BJ (cell line): ENCODE results near the gene ALAS1. TPM values are rescaled to one million over a fixed set of nuclear protein-coding genes. Genes with fewer than 3 reads are reported as not detected.

Experiments used
- CTCF ChIA-PET: fragments of 350-600 bp; formaldehyde crosslinking; extraction: SDS; loops from one replicate; lab custom pipeline; 2021; ENCODE audit warnings: antibody characterized with exemption, inconsistent platforms; lab: Yijun Ruan, JAX
- POLR2A ChIA-PET: fragments of 300-600 bp; sonication (Branson Sonifier 250); formaldehyde crosslinking; extraction: SDS; loops from one replicate; lab custom pipeline; 2021; ENCODE audit warnings: antibody characterized with exemption; lab: Charles Lee
- DNase-seq: peaks from one replicate; pipeline ENCODE4 v3.0.0-alpha.2; 2011; ENCODE audit warnings: low read depth
- H3K27me3 ChIP-seq: 2 replicates; pipeline ENCODE4 v1.6.0; 2011; ENCODE audit warnings: low read length; ENCODE audit not compliant: control insufficient read depth, insufficient read depth
- H3K36me3 ChIP-seq: 2 replicates; pipeline ENCODE4 v1.5.1; 2011; ENCODE audit warnings: low read length; ENCODE audit not compliant: control insufficient read depth, insufficient read depth
- H3K4me3 ChIP-seq: 2 replicates; pipeline ENCODE4 v1.5.1; 2011; ENCODE audit warnings: low read depth, mild to moderate bottlenecking, control low read depth, low read length
- polyA plus RNA-seq: library from polyadenylated mRNA; depleted of rRNA; stranded (reverse); fragments of >200 nt; gene quantifications from 2 replicates; pipeline ENCODE4 v1.2.3, GENCODE V29; 2011
- TF ChIP-seq, protein P1 (sequence below): IDR thresholded peaks from 2 replicates; pipeline ENCODE4 v1.5.1; 2011; ENCODE audit warnings: low read depth, mild to moderate bottlenecking, control low read depth, inconsistent platforms, low read length, moderate library complexity; ENCODE audit not compliant: insufficient read depth

The ALAS1 gene
- polyA plus RNA-seq, 1 experiment: 51.7 TPM

DNA sequence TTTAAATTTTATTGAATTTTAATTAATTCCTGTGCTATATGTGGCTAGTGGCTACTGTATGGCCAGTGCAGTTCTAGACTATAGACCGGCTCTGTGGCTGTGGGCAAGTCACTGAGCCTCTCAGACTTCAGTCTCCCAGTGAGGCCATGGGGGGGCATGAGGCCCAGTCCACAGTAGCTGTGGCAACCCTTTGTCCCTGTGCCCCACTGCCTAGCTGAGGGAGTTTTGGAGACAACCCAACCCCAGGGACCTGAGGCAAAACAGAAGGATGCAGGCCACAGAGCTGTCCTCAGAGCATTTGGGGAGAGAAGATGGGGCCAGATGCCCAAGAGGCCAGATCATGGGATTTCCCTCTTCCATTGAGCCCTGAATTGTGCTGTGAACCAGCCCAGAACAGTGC lies 24.9 kb upstream of the ALAS1 start:
- Histone ChIP-seq H3K36me3 (no peaks in the 10 kb centered on the region), H3K27me3 (peaks cover 2% of the 10 kb centered on the region; the same call in 1 of the 2 replicates), H3K4me3 (no peak overlapping the region)
- TF ChIP-seq, protein P1, sequence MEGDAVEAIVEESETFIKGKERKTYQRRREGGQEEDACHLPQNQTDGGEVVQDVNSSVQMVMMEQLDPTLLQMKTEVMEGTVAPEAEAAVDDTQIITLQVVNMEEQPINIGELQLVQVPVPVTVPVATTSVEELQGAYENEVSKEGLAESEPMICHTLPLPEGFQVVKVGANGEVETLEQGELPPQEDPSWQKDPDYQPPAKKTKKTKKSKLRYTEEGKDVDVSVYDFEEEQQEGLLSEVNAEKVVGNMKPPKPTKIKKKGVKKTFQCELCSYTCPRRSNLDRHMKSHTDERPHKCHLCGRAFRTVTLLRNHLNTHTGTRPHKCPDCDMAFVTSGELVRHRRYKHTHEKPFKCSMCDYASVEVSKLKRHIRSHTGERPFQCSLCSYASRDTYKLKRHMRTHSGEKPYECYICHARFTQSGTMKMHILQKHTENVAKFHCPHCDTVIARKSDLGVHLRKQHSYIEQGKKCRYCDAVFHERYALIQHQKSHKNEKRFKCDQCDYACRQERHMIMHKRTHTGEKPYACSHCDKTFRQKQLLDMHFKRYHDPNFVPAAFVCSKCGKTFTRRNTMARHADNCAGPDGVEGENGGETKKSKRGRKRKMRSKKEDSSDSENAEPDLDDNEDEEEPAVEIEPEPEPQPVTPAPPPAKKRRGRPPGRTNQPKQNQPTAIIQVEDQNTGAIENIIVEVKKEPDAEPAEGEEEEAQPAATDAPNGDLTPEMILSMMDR: no peak
- CTCF ChIA-PET: no interaction called here
- DNase-seq: no peak
- POLR2A ChIA-PET: no interaction called here

DNA sequence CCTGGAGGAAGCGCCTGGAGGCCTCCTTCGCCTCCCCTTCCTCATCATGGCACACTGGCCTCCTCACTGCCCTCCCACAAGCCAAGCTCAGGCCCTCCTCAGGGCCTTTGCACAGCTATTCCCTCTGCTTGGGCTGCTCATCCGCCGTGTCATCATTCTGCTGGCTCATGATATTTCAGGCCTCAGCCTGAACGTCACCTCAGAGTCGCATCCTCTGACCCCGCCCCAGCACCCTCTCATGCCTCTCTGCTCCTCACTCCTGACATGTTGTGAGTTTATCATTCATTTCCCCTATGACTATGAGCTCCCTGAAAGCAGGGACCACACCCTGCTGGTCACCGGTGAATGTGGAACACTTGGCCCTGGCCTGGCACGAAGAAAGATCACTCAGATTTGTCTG lies 23.1 kb upstream of the ALAS1 start:
- POLR2A ChIA-PET: interaction anchor here (0.5 kb wide), 1 partner anchor 9 kb away, joined by 3 read pairs; no protein-coding TSS in a partner anchor
- Histone ChIP-seq H3K36me3 (no peaks in the 10 kb centered on the region), H3K4me3 (no peak overlapping the region), H3K27me3 (peaks cover 4% of the 10 kb centered on the region; the same call in 1 of the 2 replicates)
- CTCF ChIA-PET: interaction anchor here (1.0 to 1.6 kb wide), 3 partner anchors 9 to 165 kb away, joined by 3 to 4 read pairs (median 3); no protein-coding TSS in a partner anchor
- DNase-seq: no peak
- TF ChIP-seq, protein P1: no peak

DNA sequence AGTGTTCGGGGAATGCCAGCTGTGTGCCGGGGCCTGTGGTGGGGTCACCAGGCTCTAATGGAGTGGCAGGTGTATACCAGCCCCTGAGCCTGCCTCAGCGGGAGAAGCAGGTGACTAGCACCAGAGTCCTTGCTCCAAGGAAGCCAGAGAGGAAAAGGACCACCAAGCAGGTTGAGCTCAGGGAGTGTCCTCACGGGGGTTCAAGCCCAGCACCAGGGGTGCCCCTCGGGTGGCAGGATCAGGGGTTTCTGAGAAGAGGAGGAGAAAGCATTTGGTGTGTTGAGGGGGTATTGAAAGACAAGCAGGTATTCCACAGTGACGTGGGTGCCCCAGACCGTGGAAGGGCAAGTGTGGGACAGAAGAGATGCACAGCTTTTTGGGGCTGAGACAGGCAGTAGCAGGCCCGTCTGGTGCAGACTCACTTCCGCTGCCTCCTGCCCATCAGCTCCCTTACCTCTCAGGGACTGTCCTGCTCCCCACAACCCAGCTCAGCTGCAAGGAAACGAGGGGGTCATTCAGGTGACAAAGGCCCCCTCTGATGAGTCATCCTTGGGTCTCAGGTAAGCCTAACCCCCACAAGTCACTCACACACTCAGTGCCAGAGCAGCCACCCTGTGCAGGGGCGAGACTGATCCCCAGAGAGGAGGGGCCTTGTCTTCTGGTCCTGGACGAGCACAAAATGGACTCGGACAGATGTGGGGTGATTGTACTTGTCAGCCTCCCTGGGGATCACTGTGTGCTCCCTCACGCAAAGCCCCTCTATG lies 22.4 kb upstream of the ALAS1 start:
- H3K4me3 ChIP-seq: no peak overlapping the region
- ChIA-PET CTCF (interaction anchor here (1.0 to 1.6 kb wide), 2 partner anchors 8 to 164 kb away, joined by 3 to 4 read pairs; no protein-coding TSS in a partner anchor), POLR2A (no interaction called here)
- peaks cover 4% of the 10 kb centered on the region; the same call in 1 of the 2 replicates for H3K27me3 ChIP-seq
- no peaks in the 10 kb centered on the region for H3K36me3 ChIP-seq
- TF ChIP-seq, protein P1: no peak
- no peak for DNase-seq

DNA sequence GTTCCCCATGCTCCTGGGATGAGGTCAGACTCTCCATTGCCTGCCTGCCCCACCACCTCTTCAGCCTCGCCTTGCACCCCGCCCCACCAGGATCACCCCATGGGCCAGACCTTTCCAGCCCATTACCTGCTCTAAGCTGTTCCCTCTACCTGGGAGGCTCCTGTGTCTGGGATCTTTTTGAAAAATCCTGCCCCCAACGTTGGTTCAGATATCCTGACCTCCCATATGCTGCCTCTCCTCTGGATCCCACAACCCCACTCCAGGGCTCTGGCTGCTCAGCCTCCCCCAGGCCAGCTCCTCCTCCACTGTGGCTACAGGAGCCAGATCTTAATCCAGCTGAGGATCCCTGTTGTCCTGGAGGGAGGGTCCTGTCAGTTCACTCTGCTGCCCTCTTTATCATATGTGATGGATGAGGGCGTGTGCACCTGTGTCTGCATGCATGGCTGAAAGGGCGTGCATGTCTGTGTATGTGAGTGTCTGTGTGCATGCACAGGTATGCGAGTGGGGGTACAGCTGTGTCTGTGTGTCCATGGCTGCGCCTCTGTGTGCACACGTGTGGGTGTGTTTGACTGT lies 21.7 kb upstream of the ALAS1 start:
- no peak for DNase-seq
- no peaks in the 10 kb centered on the region for H3K36me3 ChIP-seq
- ChIA-PET POLR2A (no interaction called here), CTCF (no interaction called here)
- TF ChIP-seq, protein P1: no peak
- peaks cover 4% of the 10 kb centered on the region; the same call in 1 of the 2 replicates for H3K27me3 ChIP-seq
- no peak overlapping the region for H3K4me3 ChIP-seq

DNA sequence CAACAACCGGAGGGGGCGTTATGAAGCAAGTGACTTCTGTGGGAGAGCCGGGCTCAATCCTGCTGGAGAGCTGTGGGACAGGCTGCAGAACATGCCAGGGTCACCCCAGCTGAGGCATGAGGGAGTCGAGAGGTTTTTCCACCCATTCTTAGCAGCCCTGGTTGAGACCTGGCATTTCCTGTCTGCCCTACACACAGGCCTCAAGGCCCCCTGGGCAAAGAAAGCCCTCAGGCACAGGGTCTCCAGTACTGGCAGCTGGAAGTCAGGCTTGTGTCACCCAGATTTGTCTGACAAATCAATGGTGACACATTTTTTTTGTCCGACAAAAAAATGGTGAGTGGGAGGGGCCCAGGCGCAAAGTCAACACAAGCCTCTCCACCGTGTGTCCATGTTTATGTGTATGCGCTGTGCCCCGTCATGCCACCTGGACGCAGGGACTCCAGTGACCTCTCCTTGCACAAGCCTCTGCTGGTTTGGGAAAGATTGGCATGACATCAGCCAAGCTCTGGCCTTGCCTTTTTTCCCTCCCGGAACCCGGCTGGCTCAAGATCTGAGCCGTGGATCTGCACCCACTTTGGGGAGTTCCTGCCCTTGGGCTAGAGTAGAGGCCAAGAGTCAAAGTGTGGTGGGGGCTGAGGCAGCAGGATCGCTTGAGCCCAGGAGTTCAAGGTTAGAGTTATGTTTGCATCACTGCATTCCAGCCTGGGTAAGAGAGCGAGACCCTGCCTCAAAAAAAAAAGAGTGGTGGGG lies 20.8 kb upstream of the ALAS1 start:
- ChIA-PET POLR2A (no interaction called here), CTCF (interaction anchor here (0.6 kb wide), 1 partner anchor 163 kb away, joined by 3 read pairs; no protein-coding TSS in a partner anchor)
- no peak for DNase-seq
- TF ChIP-seq, protein P1: no peak
- Histone ChIP-seq H3K27me3 (peaks cover 4% of the 10 kb centered on the region; the same call in 1 of the 2 replicates), H3K4me3 (no peak overlapping the region), H3K36me3 (no peaks in the 10 kb centered on the region)
